OCI-LY7 (cell line): Measurements from ENCODE around the gene CFC1B.
"Not testable (repeated sequence)": the region's sequence is repeated elsewhere in the genome, so short reads cannot be mapped to it uniquely, and the experiment has no call there.

Experiments
- EZH2phosphoT487 ChIP-seq: fragments of 200-600 bp; sonication (generic); IDR thresholded peaks from 2 replicates; pipeline ENCODE4 v1.6.1; 2018; ENCODE audit warnings: low read depth, borderline replicate concordance, mild to moderate bottlenecking, mixed run types, antibody characterized with exemption, low read length, moderate library complexity, mixed read lengths
- TF ChIP-seq, protein P1 (sequence below): fragments of 200-600 bp; sonication (generic); conservative IDR thresholded peaks from 2 replicates; pipeline ENCODE4 v1.5.1; 2014; ENCODE audit warnings: mild to moderate bottlenecking, antibody characterized with exemption, low read length, moderate library complexity, mixed read lengths

DNA sequence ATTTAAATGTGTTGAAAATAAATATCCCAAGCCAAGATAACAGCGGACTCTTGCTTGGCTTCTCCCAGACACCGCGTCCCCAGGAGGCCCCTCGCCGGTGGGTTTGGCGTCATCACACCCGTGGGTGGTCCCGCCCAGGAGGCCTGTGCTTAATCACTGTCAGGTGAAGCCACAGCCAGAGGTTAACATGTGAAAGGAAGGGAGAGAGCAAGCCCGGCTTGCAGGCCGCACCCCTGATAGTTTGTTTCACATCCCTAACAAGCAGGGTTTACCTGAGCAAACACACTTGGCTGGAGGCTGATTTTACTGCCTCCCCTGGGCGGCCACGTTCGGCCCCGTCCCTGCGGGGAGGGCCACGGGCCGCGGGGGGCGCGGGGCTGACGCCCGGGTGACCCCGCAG lies 1.4 kb downstream of the CFC1B start:
- TF ChIP-seq, protein P1, sequence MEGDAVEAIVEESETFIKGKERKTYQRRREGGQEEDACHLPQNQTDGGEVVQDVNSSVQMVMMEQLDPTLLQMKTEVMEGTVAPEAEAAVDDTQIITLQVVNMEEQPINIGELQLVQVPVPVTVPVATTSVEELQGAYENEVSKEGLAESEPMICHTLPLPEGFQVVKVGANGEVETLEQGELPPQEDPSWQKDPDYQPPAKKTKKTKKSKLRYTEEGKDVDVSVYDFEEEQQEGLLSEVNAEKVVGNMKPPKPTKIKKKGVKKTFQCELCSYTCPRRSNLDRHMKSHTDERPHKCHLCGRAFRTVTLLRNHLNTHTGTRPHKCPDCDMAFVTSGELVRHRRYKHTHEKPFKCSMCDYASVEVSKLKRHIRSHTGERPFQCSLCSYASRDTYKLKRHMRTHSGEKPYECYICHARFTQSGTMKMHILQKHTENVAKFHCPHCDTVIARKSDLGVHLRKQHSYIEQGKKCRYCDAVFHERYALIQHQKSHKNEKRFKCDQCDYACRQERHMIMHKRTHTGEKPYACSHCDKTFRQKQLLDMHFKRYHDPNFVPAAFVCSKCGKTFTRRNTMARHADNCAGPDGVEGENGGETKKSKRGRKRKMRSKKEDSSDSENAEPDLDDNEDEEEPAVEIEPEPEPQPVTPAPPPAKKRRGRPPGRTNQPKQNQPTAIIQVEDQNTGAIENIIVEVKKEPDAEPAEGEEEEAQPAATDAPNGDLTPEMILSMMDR, result not testable (repeated sequence)
- TF ChIP-seq EZH2phosphoT487, result not testable (repeated sequence)
